CD4-positive, CD25-positive, alpha-beta regulatory T cell (primary cell): Measurements from ENCODE around the gene LAMB3. TPM values are rescaled to one million over a fixed set of nuclear protein-coding genes. Genes with fewer than 3 reads are reported as not detected.
A peak's percentile ranks its signal among the peaks of the same experiment; 100 is the strongest.

Source experiments
- ATAC-seq, 2 donors: fragments of 150-1000 bp; cut with Tn5 transposase; one replicate each; pipeline ENCODE4 v1.10.0; 2021; ENCODE audit warnings: low read depth in 2 of 2, moderate number of reproducible peaks in 2 of 2, moderate library complexity in 1 of 2
- DNase-seq, 3 donors: peaks; one replicate each; pipeline versions ENCODE4 v3.0.0 to v3.0.0-alpha.2; 2012 to 2022; ENCODE audit warnings: mixed read lengths in 1 of 3
- H3K27ac ChIP-seq: one replicate; pipeline ENCODE4 v1.7.0; 2013; ENCODE audit warnings: mild to moderate bottlenecking, low read length; ENCODE audit not compliant: insufficient read depth, poor library complexity, severe bottlenecking
- H3K27me3 ChIP-seq: one replicate; pipeline ENCODE4 v1.7.0; 2013; ENCODE audit warnings: low read length; ENCODE audit not compliant: control insufficient read depth, insufficient read depth
- H3K36me3 ChIP-seq: one replicate; pipeline ENCODE4 v1.7.0; 2013; ENCODE audit warnings: mild to moderate bottlenecking, low read length, moderate library complexity; ENCODE audit not compliant: control insufficient read depth, insufficient read depth
- H3K4me1 ChIP-seq: 2 replicates; pipeline ENCODE4 v1.7.0; 2013; ENCODE audit warnings: mild to moderate bottlenecking, low read length; ENCODE audit not compliant: insufficient read depth, control insufficient read depth, poor library complexity, severe bottlenecking
- H3K4me3 ChIP-seq: one replicate; pipeline ENCODE4 v1.7.0; 2013; ENCODE audit warnings: low read depth, mild to moderate bottlenecking, low read length, moderate library complexity
- H3K9me3 ChIP-seq, 2 experiments: 1 replicate in 1 of 2; 2 replicates in 1 of 2; pipeline ENCODE4 v1.7.0; 2013; ENCODE audit warnings: low read length in 2 of 2, mild to moderate bottlenecking in 1 of 2, moderate library complexity in 1 of 2; ENCODE audit not compliant: control insufficient read depth in 2 of 2
- H3K27ac Mint-ChIP-seq, 3 donors: one replicate each; pipeline ENCODE4 v1.8.0; 2020 to 2022; ENCODE audit warnings: mild to moderate bottlenecking in 3 of 3, mixed read lengths in 3 of 3, moderate library complexity in 2 of 3
- H3K27me3 Mint-ChIP-seq: one replicate; pipeline ENCODE4 v1.8.0; 2022; ENCODE audit warnings: mild to moderate bottlenecking, mixed read lengths
- H3K36me3 Mint-ChIP-seq: one replicate; pipeline ENCODE4 v1.8.0; 2020; ENCODE audit warnings: mixed read lengths
- H3K4me1 Mint-ChIP-seq, 4 donors: one replicate each; pipeline ENCODE4 v1.8.0; 2020 to 2022; ENCODE audit warnings: mixed read lengths in 4 of 4, mild to moderate bottlenecking in 1 of 4
- H3K4me3 Mint-ChIP-seq, 4 donors: one replicate each; pipeline ENCODE4 v1.8.0; 2020 to 2022; ENCODE audit warnings: mild to moderate bottlenecking in 4 of 4, mixed read lengths in 4 of 4, moderate library complexity in 3 of 4
- H3K9me3 Mint-ChIP-seq, 7 donors: one replicate each; pipeline ENCODE4 v1.8.0; 2020 to 2022; ENCODE audit warnings: mixed read lengths in 7 of 7, mild to moderate bottlenecking in 3 of 7, moderate library complexity in 2 of 7
- polyA plus RNA-seq, 4 donors: library from polyadenylated mRNA; unstranded; fragments of 300-500 nt; fragmentation: Illumina TruSeq; gene quantifications; one replicate each; pipeline ENCODE4 v1.2.3, GENCODE V29; 2021
- total RNA-seq: library from RNA; stranded (reverse); gene quantifications from one replicate; pipeline ENCODE4 v1.2.3, GENCODE V29; 2022

LAMB3 gene
- total and polyA plus RNA-seq, 5 donors from 2014 or later = 0.24 to 0.96 (median 0.64) TPM; not detected in 1

DNA sequence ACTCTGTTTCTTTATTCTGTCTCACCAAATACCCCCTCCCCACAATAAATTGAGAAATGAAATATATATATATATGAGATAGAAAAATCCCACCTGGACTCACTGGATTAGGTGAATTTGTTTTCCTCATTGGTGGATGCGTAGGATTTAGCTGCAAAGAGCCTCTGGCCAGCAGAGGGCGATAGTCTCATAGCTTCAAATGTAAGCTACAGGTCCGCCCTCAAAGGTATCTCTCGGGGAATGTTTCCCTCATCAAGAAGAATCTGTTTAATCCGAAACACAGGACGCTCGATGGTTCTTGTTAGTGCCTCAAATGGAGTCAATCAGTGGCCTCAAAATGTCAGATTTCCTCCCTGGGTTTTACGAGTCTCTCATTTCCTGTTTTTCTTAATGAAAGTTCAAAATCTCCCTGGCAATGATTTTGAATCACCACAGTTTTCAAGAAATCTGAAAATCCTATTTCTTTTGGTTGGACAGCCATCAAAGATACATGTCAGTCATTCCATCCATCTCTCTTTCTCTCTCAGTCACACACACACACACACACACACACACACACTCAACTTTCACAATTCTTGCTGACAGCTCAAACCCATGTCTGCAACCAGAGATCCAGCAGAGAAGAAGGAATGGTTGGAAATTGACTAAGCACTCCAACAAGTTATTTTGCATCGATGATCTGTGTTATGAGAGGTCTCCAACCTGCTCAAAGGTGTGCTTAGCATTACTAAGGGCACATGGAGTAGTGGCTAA is 82.6 kb downstream of the LAMB3 start:
- H3K4me1 Mint-ChIP-seq = peaks cover 6 to 11% (median 9%) of the 10 kb centered on the region in 4 donors
- peak overlapping the region in 1 of 4 donors; percentile 25 for H3K4me3 Mint-ChIP-seq
- peak; percentile 48 to 82 (median 60) for DNase-seq

DNA sequence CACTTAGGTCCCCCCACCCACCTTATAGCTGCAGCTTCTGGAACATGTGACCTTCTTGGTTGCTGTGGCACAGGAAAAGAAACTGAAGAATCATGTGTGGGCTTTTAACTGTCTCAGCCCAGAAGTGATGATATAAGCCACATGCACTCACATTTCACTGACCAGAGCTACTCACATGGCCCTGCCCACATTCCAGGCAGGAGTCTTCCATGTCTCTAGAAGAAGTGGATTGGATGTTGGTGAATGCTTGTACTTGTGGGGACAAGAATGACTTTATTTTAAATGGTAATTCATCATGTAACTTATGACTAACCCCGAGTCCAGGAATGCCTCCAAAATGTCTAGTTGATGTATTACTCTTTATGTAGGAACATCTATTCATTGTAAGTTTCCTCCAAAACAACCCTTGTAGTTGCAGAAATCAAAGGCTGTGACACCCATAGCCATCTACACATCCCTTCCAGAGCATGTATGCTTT is 84.5 kb downstream of the LAMB3 start:
- no peaks in the 10 kb centered on the region for H3K9me3 ChIP-seq
- peaks cover 9% of the 10 kb centered on the region for H3K4me1 ChIP-seq
- H3K9me3 Mint-ChIP-seq = no peaks in the 10 kb centered on the region
- no peaks in the 10 kb centered on the region for H3K36me3 Mint-ChIP-seq
- no peak for DNase-seq
- H3K4me3 Mint-ChIP-seq = no peak overlapping the region
- H3K27me3 Mint-ChIP-seq = peaks cover 30% of the 10 kb centered on the region
- H3K27ac Mint-ChIP-seq = no peak overlapping the region
- no peak for ATAC-seq
- no peak overlapping the region for H3K4me3 ChIP-seq
- H3K27me3 ChIP-seq = peaks cover 10% of the 10 kb centered on the region
- no peak overlapping the region for H3K27ac ChIP-seq
- peaks cover 6 to 11% (median 9%) of the 10 kb centered on the region in 4 donors for H3K4me1 Mint-ChIP-seq
- H3K36me3 ChIP-seq = no peaks in the 10 kb centered on the region

More for the DNA sequence above, 82.6 kb downstream of the LAMB3 start:
- no peaks in the 10 kb centered on the region for H3K36me3 ChIP-seq
- peak overlapping the region; percentile 13 to 64 (median 17) for H3K27ac Mint-ChIP-seq
- H3K9me3 ChIP-seq = no peaks in the 10 kb centered on the region
- no peaks in the 10 kb centered on the region for H3K9me3 Mint-ChIP-seq
- H3K4me1 ChIP-seq = peaks cover 9% of the 10 kb centered on the region
- peaks cover 32% of the 10 kb centered on the region for H3K27me3 Mint-ChIP-seq
- peak overlapping the region; percentile 68 for H3K4me3 ChIP-seq
- H3K36me3 Mint-ChIP-seq = no peaks in the 10 kb centered on the region
- H3K27me3 ChIP-seq = peaks cover 12% of the 10 kb centered on the region
- no peak overlapping the region for H3K27ac ChIP-seq
- peak; percentile 58 to 63 for ATAC-seq

DNA sequence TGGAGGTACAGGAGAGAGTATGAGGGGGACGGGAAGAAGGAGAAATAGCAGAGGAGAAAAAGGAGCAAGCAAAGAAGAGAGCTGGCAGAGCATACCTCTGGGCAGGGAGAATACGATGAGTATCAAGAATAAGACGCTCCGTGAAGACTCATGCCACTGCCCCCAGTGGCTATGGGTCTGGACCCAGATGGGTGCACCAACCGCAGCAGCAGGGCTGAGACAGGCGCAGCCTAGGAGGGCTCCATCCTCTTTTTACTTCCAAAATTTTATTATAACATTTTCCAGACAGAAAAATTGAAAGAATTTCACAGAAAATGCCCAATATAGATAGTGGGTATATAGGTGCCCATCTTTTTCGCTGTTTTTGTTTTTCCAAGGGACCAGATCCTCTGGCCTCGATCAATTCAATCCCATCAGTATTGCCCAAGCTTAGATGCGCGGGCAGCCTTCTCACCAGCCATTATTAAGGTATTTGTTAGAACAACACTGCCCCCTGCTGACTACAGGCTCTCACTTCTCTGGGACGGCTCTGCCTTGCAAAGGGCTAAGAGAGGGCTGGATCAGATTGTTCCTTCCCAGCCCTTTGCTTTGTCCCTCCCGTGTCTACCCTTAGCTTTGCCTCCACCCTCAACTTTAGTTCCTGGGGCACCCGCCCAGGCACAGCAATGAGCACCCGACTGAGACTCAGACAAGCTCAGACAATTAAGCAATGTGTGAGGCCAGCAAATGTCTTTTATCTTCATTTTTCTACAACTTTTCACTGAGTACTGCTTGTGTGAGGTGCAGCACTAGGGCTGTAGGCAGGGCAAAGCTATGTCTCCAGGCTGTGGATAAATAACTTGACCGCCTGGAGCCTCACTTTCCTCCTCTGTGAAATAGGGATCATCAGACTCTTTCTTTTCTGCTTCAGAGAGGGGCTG is 86.2 kb downstream of the LAMB3 start:
- Mint-ChIP-seq H3K36me3 (no peaks in the 10 kb centered on the region), H3K4me3 (no peak overlapping the region), H3K27me3 (peaks cover 43% of the 10 kb centered on the region), H3K27ac (no peak overlapping the region), H3K9me3 (no peaks in the 10 kb centered on the region), H3K4me1 (peaks cover 6 to 11% (median 9%) of the 10 kb centered on the region in 4 donors)
- Histone ChIP-seq H3K27ac (no peak overlapping the region), H3K9me3 (no peaks in the 10 kb centered on the region), H3K36me3 (no peaks in the 10 kb centered on the region), H3K4me3 (no peak overlapping the region), H3K4me1 (peaks cover 9% of the 10 kb centered on the region), H3K27me3 (peaks cover 10% of the 10 kb centered on the region)
- DNase-seq = peak; percentile 42 to 77 (median 59)
- ATAC-seq = peak; percentile 66 to 68

Other genes starting within 250 kb of the LAMB3 start
- gene CAMK1G, start 68.7 kb downstream of the LAMB3 start, total RNA-seq = not detected
- gene CAMK1G, start 68.7 kb downstream of the LAMB3 start, polyA plus RNA-seq = not detected
- not detected for gene G0S2, start 23.0 kb upstream of the LAMB3 start, total RNA-seq
- gene G0S2, start 23.0 kb upstream of the LAMB3 start, polyA plus RNA-seq = under 1 TPM in 1 of 4 donors, not detected in 3; 0.48 TPM
- gene HSD11B1, start 52.4 kb upstream of the LAMB3 start, total RNA-seq = 0.47 TPM
- gene HSD11B1, start 52.4 kb upstream of the LAMB3 start, polyA plus RNA-seq = under 1 TPM; 0.38 to 0.74 (median 0.64) TPM
- gene TRAF3IP3, start 103.6 kb upstream of the LAMB3 start, total RNA-seq = 470 TPM
- 100 to 1,000 TPM; 450 to 594 (median 504) TPM for gene TRAF3IP3, start 103.6 kb upstream of the LAMB3 start, polyA plus RNA-seq
- gene C1orf74, start 132.1 kb upstream of the LAMB3 start, total RNA-seq = 0.27 TPM
- gene C1orf74, start 132.1 kb upstream of the LAMB3 start, polyA plus RNA-seq = under 1 TPM; 0.07 to 0.56 (median 0.30) TPM
- gene IRF6, start 153.7 kb upstream of the LAMB3 start, total RNA-seq = 0.86 TPM
- gene IRF6, start 153.7 kb upstream of the LAMB3 start, polyA plus RNA-seq = 1 to 10 TPM in 2 of 4 donors, under 1 TPM in 2; 0.21 to 1.9 (median 0.93) TPM
- gene UTP25, start 175.5 kb upstream of the LAMB3 start, total RNA-seq = 7.4 TPM
- 1 to 10 TPM; 2.4 to 4.3 (median 3.1) TPM for gene UTP25, start 175.5 kb upstream of the LAMB3 start, polyA plus RNA-seq